Mesenchymal stem cell (in vitro differentiated cells and primary cell): ENCODE results near the gene SPATA16.

Experiments
- DNase-seq: peaks from one replicate; pipeline ENCODE4 v3.0.0-alpha.2; 2013
- H2AFZ ChIP-seq: one replicate; pipeline ENCODE4 v1.6.1; 2013; ENCODE audit warnings: low read depth, mild to moderate bottlenecking, control low read depth, inconsistent platforms, low read length, moderate library complexity
- H2AK5ac ChIP-seq: 2 replicates; pipeline ENCODE4 v1.6.1; 2013; ENCODE audit warnings: low read length, moderate library complexity, mild to moderate bottlenecking, inconsistent platforms; ENCODE audit not compliant: severe bottlenecking
- H2BK120ac ChIP-seq: one replicate; pipeline ENCODE4 v1.6.1; 2013; ENCODE audit warnings: low read depth, mild to moderate bottlenecking, inconsistent platforms, low read length, moderate library complexity
- H2BK12ac ChIP-seq, 2 experiments: one replicate each; pipeline ENCODE4 v1.6.1; 2013; ENCODE audit warnings: inconsistent platforms in 2 of 2, low read length in 2 of 2, mild to moderate bottlenecking in 2 of 2, moderate library complexity in 2 of 2, control low read depth in 1 of 2
- H2BK15ac ChIP-seq: one replicate; pipeline ENCODE4 v1.6.1; 2013; ENCODE audit warnings: mild to moderate bottlenecking, low read depth, inconsistent platforms; ENCODE audit not compliant: poor library complexity, severe bottlenecking
- H2BK5ac ChIP-seq: 2 replicates; pipeline ENCODE4 v1.6.1; 2013; ENCODE audit warnings: low read depth, mild to moderate bottlenecking, low read length, control low read depth, inconsistent platforms; ENCODE audit not compliant: poor library complexity, severe bottlenecking
- H3K14ac ChIP-seq, 2 experiments: one replicate each; pipeline ENCODE4 v1.6.1; 2013; ENCODE audit warnings: inconsistent platforms in 2 of 2, low read length in 2 of 2, control low read depth in 1 of 2, mild to moderate bottlenecking in 1 of 2, moderate library complexity in 1 of 2
- H3K18ac ChIP-seq, 2 experiments: one replicate each; pipeline ENCODE4 v1.6.1; 2013; ENCODE audit warnings: inconsistent platforms in 2 of 2, low read length in 2 of 2, control low read depth in 1 of 2, low read depth in 1 of 2, mild to moderate bottlenecking in 1 of 2
- H3K23ac ChIP-seq, 2 experiments: one replicate each; pipeline ENCODE4 v1.6.1; 2013; ENCODE audit warnings: inconsistent platforms in 2 of 2, low read length in 2 of 2, mild to moderate bottlenecking in 2 of 2, moderate library complexity in 2 of 2, control low read depth in 1 of 2
- H3K27ac ChIP-seq: 2 replicates; pipeline ENCODE4 v1.5.1; 2013; ENCODE audit warnings: mild to moderate bottlenecking, moderate library complexity, low read length, control low read depth, inconsistent platforms; ENCODE audit not compliant: poor library complexity, severe bottlenecking
- H3K27me3 ChIP-seq, 2 experiments: 2 replicates each; pipeline versions ENCODE4 v1.6.1 to v1.7.0; 2013; ENCODE audit warnings: low read length in 2 of 2, mild to moderate bottlenecking in 2 of 2, moderate library complexity in 2 of 2, control low read depth in 1 of 2, inconsistent platforms in 1 of 2; ENCODE audit not compliant: control insufficient read depth in 1 of 2, insufficient read depth in 1 of 2
- H3K36me3 ChIP-seq, 2 experiments: 2 replicates each; pipeline versions ENCODE4 v1.6.1 to v1.7.0; 2013; ENCODE audit warnings: low read length in 2 of 2, control low read depth in 1 of 2, inconsistent platforms in 1 of 2, low read depth in 1 of 2, mild to moderate bottlenecking in 1 of 2; ENCODE audit not compliant: insufficient read depth in 2 of 2, control insufficient read depth in 1 of 2
- H3K4ac ChIP-seq, 2 experiments: one replicate each; pipeline ENCODE4 v1.6.1; 2013; ENCODE audit warnings: inconsistent platforms in 2 of 2, low read length in 2 of 2, mild to moderate bottlenecking in 2 of 2, moderate library complexity in 2 of 2, control low read depth in 1 of 2, low read depth in 1 of 2
- H3K4me1 ChIP-seq: 2 replicates; pipeline ENCODE4 v1.6.1; 2013; ENCODE audit warnings: low read depth, low read length, control low read depth; ENCODE audit not compliant: control insufficient read depth, insufficient read depth
- H3K4me2 ChIP-seq: 2 replicates; pipeline ENCODE4 v1.6.1; 2013; ENCODE audit warnings: low read length, mild to moderate bottlenecking, inconsistent platforms; ENCODE audit not compliant: poor library complexity, severe bottlenecking
- H3K4me3 ChIP-seq, 2 experiments: 2 replicates each; pipeline versions ENCODE4 v1.5.1 to v1.7.0; 2013; ENCODE audit warnings: low read length in 2 of 2, mild to moderate bottlenecking in 2 of 2, control low read depth in 1 of 2, low read depth in 1 of 2; ENCODE audit not compliant: insufficient read depth in 1 of 2
- H3K79me1 ChIP-seq: replicated peaks from 2 replicates; pipeline ENCODE4 v1.6.1; 2013; ENCODE audit warnings: mild to moderate bottlenecking, control low read depth, low read length, inconsistent platforms; ENCODE audit not compliant: poor library complexity, severe bottlenecking
- H3K9ac ChIP-seq: 2 replicates; pipeline ENCODE4 v1.7.0; 2013; ENCODE audit warnings: mild to moderate bottlenecking, low read length, moderate library complexity
- H3K9me3 ChIP-seq: 2 replicates; pipeline ENCODE4 v1.7.0; 2013; ENCODE audit warnings: mild to moderate bottlenecking, low read length; ENCODE audit not compliant: control insufficient read depth
- H4K8ac ChIP-seq: one replicate; pipeline ENCODE4 v1.6.1; 2013; ENCODE audit warnings: inconsistent platforms, mild to moderate bottlenecking, low read length, moderate library complexity
- H4K91ac ChIP-seq: one replicate; pipeline ENCODE4 v1.6.1; 2013; ENCODE audit warnings: mild to moderate bottlenecking, low read length, inconsistent platforms
- WGBS: methylation state at CpG from one replicate; pipeline ENCODE4 v1.1.7; 2013; ENCODE audit warnings: mixed read lengths; 5-methylcytosine and 5-hydroxymethylcytosine counted together

The SPATA16 gene

DNA sequence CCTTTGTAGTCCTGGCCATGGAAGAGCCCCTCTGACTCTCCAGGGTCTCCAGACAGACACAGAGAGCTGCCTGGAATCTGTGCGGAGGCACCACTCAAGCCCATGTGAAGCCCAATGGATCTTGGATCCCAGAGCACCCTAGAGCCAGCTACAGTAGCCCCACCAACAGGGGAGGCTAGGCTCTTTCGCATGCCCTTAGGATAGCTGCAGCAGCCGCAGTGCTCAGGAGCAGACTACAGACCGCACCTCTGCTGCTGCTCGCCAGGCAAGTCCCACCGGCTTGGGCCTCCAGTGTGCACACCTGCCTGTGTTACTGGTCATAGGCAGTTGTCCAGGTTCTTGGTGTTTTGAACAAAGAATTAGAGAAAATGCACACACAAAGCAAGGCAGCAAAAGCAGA lies 131.6 kb downstream of the SPATA16 start:
- H3K79me1 ChIP-seq, result no peaks in the 10 kb centered on the region

DNA sequence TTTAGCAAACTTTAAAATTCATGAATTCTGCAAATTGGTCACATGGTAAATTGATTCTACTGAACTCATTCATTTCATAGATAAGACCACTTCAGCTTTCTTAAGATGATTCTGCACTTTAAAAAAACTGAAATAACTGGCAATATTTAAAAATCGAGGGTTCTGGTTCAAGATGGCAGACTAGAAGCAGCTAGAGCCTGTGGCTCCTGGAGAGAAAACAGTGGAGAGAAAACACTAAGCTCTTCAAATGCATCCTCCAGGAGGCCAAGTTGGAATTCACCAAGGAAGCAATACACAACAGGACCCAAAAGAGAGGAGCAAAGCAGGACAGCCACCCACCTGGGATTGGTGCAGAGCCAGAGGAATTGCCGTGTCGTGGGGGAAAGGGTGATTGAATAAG lies 132.1 kb downstream of the SPATA16 start:
- WGBS, result 89% methylated on average over 3 of the region's 3 CpGs
- Histone ChIP-seq H3K79me1 (no peaks in the 10 kb centered on the region), H3K27ac (no peak overlapping the region)

More for the DNA sequence above, 131.6 kb downstream of the SPATA16 start:
- Histone ChIP-seq H2BK15ac (no peak overlapping the region), H2AK5ac (no peak overlapping the region), H4K8ac (no peak overlapping the region), H4K91ac (no peak overlapping the region), H2BK12ac (no peak overlapping the region), H3K18ac (no peak overlapping the region), H3K36me3 (no peaks in the 10 kb centered on the region), H3K4ac (no peak overlapping the region), H3K27ac (no peak overlapping the region), H3K9me3 (no peaks in the 10 kb centered on the region), H3K14ac (no peak overlapping the region), H2AFZ (no peak overlapping the region), H3K23ac (no peak overlapping the region), H3K4me1 (no peaks in the 10 kb centered on the region), H2BK5ac (no peak overlapping the region), H3K4me2 (no peak overlapping the region), H3K27me3 (no peaks in the 10 kb centered on the region), H3K4me3 (no peak overlapping the region), H3K9ac (no peak overlapping the region), H2BK120ac (no peak overlapping the region)
- WGBS, result 92% methylated on average over 6 of the region's 6 CpGs
- DNase-seq, result no peak

DNA sequence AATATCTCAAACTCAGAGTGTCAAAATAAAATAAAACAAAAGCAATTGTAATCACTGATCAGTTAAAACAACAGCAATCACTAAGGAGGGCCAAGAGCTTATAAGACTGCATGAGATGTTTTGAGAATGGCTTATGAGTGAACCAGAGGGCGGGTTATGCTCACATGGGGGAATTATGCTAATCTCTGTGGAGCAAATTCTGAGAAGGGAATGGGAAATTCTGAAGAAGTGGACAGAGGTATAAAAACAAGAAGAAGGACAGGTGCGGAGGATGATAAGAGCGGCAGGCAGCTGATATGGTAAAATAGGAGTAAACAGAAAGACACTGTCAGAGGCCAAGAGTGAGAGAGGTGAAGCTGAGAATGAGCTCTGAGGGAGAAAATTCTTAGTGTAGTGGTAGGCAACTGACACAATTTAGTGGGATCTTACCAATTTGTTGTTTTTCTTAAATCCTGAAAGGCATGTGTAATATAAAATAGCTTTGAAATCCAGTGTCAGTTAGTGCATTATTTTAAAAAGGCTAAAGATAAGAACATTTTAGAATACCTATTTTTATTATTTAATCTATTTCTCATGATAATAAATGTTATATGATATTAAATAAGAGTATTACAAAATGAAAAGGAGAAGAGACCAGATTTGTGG lies 133.8 kb downstream of the SPATA16 start:
- Histone ChIP-seq H4K8ac (no peak overlapping the region), H3K18ac (no peak overlapping the region), H3K23ac (no peak overlapping the region), H2BK5ac (no peak overlapping the region), H2AFZ (no peak overlapping the region), H3K4me3 (no peak overlapping the region), H3K79me1 (no peaks in the 10 kb centered on the region), H3K4ac (no peak overlapping the region), H3K4me2 (no peak overlapping the region), H3K27me3 (no peaks in the 10 kb centered on the region), H2BK15ac (no peak overlapping the region), H3K27ac (no peak overlapping the region), H2BK120ac (no peak overlapping the region), H3K9ac (no peak overlapping the region), H3K14ac (no peak overlapping the region), H3K36me3 (no peaks in the 10 kb centered on the region), H3K9me3 (no peaks in the 10 kb centered on the region), H2BK12ac (no peak overlapping the region), H2AK5ac (no peak overlapping the region), H4K91ac (no peak overlapping the region), H3K4me1 (no peaks in the 10 kb centered on the region)
- 85% methylated on average over 3 of the region's 3 CpGs for WGBS
- no peak for DNase-seq

More for the DNA sequence above, 132.1 kb downstream of the SPATA16 start:
- no peak overlapping the region for H2AFZ ChIP-seq
- H2BK5ac ChIP-seq, result no peak overlapping the region
- no peak overlapping the region for H3K9ac ChIP-seq
- no peak overlapping the region for H3K4ac ChIP-seq
- H3K18ac ChIP-seq, result no peak overlapping the region
- no peak overlapping the region for H2BK120ac ChIP-seq
- H2BK15ac ChIP-seq, result no peak overlapping the region
- no peak overlapping the region for H3K4me3 ChIP-seq
- no peak overlapping the region for H3K14ac ChIP-seq
- H3K4me2 ChIP-seq, result no peak overlapping the region
- DNase-seq, result no peak
- H2AK5ac ChIP-seq, result no peak overlapping the region
- no peak overlapping the region for H3K23ac ChIP-seq
- H2BK12ac ChIP-seq, result no peak overlapping the region
- no peak overlapping the region for H4K91ac ChIP-seq
- no peaks in the 10 kb centered on the region for H3K36me3 ChIP-seq
- no peaks in the 10 kb centered on the region for H3K4me1 ChIP-seq
- H3K27me3 ChIP-seq, result no peaks in the 10 kb centered on the region
- no peak overlapping the region for H4K8ac ChIP-seq
- no peaks in the 10 kb centered on the region for H3K9me3 ChIP-seq

DNA sequence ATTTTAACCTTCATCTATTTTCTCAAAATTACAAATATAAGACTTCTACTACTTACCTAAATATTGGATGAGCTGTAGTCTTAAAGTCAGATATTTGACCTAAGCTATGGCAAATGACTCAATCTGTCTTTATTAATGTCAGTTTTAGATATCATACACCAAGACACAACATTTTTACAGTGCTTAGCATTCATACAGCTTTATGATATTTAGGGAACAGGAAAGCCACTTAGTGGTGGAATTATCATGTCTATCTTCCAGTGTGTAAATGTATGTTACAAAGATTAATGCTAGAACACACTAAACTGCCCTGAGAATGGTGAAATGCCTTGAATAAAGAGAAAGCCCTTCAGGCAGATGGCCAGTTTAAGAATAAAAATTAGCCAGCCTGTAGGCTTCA lies 135.0 kb downstream of the SPATA16 start:
- H3K79me1 ChIP-seq, result no peaks in the 10 kb centered on the region
- H2BK15ac ChIP-seq, result no peak overlapping the region
- H4K91ac ChIP-seq, result no peak overlapping the region
- no peak overlapping the region for H2BK120ac ChIP-seq
- H3K4me2 ChIP-seq, result no peak overlapping the region
- H3K23ac ChIP-seq, result no peak overlapping the region
- H3K18ac ChIP-seq, result no peak overlapping the region
- H3K36me3 ChIP-seq, result no peaks in the 10 kb centered on the region
- no peak for DNase-seq
- no peak overlapping the region for H3K4ac ChIP-seq
- H4K8ac ChIP-seq, result no peak overlapping the region
- H3K9me3 ChIP-seq, result no peaks in the 10 kb centered on the region
- H3K9ac ChIP-seq, result no peak overlapping the region
- H3K27me3 ChIP-seq, result no peaks in the 10 kb centered on the region
- no peak overlapping the region for H2AK5ac ChIP-seq
- no peak overlapping the region for H3K14ac ChIP-seq
- H3K4me3 ChIP-seq, result no peak overlapping the region
- H3K4me1 ChIP-seq, result no peaks in the 10 kb centered on the region
- H2BK5ac ChIP-seq, result no peak overlapping the region
- H2BK12ac ChIP-seq, result no peak overlapping the region
- H3K27ac ChIP-seq, result no peak overlapping the region
- no peak overlapping the region for H2AFZ ChIP-seq
